Activated T-helper 1 cell treated with Interleukin-2 at 50 U/mL for 16 hours (primary cell): Measurements from ENCODE around the gene MAP3K5.
"Not testable (repeated sequence)": the region's sequence is repeated elsewhere in the genome, so short reads cannot be mapped to it uniquely, and the experiment has no call there.

Experiments
- DNase-seq: peaks from one replicate; pipeline ENCODE4 v3.0.0-alpha.2; 2020; ENCODE audit warnings: low read depth

Gene MAP3K5

DNA sequence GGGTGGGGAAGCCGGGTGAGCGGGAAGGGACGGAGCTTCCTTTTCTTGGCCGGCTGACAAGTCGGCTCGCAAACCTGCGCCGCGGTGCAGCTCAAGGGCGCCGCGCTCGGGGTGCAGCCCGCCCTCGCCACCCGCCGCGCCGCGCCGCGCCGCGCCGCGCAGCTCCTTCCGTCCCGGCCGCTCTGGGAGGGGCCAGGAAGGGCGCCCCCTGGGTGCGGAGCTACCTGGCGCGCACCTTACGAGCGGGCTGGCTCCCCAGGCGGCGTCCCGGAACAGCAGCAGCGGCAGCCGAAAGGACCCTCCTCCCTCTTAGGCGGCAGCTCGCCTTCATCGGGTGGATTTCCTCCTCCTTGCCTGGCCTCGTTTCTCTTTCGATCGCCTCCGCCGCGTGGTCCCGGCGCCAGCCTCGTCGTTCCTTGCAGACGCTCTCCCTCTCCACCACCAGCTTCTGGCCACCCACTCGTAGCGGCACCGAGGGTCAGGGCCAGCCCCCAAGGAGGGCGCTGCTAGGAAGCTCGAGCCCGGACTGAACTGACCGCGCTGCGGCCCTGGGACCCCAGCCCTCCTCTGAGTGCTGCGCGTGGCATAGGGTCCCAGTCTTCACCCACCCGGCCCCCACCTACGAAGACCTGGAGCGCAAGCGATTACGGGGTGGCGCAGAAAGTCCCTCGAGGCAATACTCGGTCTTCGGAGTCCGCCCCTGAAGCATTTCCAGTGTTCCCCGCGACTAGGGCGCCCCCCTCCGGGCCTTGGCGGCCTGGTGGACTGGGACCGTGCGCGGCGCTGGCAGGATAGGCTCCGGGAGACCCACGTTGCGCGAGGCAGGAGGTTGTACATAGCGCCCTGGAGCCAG lies at the start of gene MAP3K5:
Gene MAP3K5 (minus strand): TSS at position 68 of the 853 bp plus-strand sequence. CDS start 320 bp downstream, outside the sequence.
- peak; percentile 91 for DNase-seq

DNA sequence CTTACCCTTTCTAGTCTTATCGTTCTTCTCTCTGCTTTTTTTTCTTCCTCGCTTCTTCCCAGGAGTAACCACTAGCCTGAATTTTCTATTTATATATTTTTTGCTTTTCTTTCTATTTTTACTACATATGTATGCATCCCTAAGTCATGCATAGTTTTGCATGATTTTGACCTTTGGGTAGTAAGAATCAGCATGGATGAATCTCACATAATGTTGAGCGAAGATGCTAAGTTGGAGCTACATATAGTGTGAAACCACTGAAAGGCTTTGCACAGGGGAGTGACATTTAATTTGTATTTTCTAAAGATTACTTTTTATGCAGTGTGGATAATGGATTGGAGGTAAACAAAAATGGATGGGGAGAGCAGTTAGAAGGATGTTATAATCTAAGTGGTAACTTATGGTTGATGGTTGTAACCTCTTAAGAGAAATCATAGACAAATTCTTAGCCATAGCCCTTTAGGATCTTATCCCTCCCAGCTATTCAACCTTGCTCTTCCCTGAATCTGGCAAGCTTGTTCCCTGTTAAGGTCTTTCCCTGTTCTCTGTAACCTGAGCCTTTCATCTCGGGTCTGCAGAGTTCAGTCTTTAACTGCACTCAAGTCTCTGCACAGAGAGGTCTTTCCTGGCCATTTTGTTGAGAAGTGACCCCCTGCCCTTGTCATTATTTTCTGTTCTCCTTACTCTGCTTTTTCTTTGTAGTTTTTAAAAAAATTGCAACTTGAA lies 48.2 kb upstream of the MAP3K5 start:
- DNase-seq = no peak

GRCh38 chr6:136831873-136832562 lies 39.7 kb upstream of the MAP3K5 start:
- DNase-seq = no peak

DNA sequence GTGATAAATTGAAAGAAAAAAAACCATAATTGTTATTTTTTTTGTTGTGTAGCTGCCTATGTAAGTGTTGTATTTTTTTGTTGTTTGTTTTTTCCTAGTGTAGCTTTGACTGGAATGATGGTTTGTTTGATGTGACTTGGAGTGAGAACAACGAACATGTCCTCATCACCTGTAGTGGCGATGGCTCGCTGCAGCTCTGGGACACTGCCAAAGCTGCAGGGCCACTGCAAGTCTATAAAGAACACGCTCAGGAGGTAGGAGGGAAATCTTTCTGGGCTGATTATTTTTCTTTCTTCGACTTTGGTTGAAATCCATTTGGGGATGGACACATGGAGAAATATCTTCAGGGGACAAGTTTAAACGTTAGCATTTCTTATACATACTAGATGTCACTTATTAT lies 33.9 kb upstream of the MAP3K5 start:
- no peak for DNase-seq

- no peak for DNase-seq
These were observed 30.9 kb upstream of the MAP3K5 start for GRCh38 chr6:136823128-136823660.

DNA sequence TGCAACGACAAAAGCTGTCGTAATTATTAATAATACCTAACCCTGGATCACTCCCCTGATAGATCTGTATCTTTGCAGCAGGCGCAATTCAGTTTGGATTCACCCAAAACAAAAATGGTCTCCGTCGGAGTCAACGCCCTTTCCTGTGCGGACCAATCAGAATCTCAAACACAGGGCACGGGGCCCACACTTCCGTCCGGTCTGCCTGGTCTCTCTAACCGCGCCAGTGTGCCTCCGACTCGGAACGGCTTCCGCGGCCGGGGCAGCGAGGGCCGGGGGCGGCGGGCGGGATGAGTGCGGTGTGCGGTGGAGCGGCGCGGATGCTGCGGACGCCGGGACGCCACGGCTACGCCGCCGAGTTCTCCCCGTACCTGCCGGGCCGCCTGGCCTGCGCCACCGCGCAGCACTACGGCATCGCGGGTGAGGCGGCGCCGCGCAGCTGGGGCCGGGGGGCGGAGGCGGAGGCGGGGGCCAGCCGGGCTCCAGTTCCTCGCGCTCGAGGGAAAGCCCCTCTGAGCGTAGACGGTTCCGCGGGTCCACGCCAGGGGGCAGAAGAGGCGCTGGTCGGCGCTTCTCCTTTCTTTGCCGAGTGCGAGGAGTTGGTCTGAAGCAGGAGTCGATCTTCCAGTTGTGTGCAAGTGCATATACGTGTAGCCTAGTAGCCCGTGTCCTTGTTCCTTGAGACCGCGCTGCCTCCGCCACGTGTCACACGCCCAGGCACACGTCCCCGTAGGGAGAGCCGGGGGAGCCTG lies 30.3 kb upstream of the MAP3K5 start, which contains the start of gene PEX7:
Gene PEX7 (plus strand): TSS at position 217 of the 752 bp plus-strand sequence. CDS start 74 bp downstream, at position 291.
- DNase-seq = peak; percentile 76

GRCh38 chr6:136822046-136822375 lies 29.7 kb upstream of the MAP3K5 start:
- DNase-seq = no peak

DNA sequence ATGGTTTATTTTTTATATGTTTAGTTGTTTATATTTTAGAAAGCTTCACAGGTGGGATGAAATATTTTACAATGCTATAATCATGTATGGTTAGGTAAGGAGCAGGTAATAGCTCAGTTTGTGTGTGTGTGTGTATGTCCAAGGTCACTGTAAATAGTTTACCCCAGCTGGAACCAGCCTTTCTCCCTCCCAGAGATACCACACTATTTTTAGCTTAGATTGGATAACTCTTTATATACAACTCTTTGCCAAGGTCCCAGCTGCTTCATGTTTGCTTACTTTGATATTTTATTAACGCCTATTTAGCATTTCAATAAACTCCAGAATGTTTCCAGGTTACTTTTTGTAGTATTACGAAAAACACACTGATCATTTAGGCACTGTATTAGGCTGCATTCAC lies 28.3 kb upstream of the MAP3K5 start:
- no peak for DNase-seq

DNA sequence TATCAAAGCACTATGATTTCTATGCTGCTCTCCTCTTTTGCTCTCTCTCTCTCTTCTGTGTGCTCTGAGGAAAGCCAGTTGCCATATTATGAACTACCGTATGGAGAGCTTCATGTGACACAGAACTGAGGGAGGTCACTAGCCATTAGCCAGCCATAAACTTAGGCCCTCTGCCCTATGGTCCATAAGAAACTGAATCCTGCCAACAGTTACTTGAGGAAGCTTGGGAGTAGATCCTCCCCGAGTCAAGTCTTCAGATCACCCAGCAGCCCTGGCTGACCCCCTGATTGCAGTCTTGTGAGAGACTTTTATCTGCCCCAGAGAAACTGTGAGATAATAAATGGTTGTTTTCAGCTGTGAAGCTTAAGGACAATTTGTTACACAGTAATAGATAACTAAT lies 24.4 kb upstream of the MAP3K5 start:
- no peak for DNase-seq

- DNase-seq = not testable (repeated sequence)
These were observed 23.3 kb upstream of the MAP3K5 start for GRCh38 chr6:136815608-136816007.

- no peak for DNase-seq
These were observed 19.9 kb upstream of the MAP3K5 start for GRCh38 chr6:136812174-136812573.

GRCh38 chr6:136811272-136811671 lies 19.0 kb upstream of the MAP3K5 start:
- no peak for DNase-seq

DNA sequence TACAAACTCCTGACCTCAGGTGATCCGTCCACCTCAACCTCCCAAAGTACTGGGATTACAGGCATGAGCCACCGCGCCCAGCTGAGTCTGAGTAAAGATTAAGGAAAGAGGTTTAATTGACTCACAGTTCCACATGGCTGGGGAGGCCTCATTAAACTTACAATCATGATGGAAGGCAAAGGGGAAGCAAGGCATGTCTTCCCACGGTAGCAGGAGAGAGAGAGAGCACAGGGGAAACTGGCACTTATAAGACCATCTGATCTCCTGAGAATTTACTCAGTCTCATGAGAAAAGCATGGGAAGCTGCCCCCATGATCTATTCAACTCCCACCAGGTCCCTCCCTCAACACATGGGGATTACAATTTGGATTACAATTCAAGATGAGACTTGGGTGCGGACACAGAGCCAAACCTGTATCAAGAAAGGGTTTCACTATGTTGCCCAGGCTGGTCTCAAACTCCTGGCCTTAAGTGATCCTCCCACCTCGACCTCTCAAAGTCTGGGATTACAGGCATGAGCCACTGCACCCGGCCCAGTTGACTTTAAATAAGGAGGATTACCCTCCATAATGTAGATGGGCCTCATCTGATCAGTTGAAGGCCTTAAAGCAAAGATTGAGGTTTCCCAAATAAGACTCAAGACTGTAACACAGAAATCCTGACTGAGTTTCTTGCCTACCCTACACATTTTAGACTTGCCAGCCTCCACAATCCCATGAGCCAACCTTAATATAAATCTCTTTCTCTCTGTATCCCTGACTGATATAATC lies 17.0 kb upstream of the MAP3K5 start:
- no peak for DNase-seq

DNA sequence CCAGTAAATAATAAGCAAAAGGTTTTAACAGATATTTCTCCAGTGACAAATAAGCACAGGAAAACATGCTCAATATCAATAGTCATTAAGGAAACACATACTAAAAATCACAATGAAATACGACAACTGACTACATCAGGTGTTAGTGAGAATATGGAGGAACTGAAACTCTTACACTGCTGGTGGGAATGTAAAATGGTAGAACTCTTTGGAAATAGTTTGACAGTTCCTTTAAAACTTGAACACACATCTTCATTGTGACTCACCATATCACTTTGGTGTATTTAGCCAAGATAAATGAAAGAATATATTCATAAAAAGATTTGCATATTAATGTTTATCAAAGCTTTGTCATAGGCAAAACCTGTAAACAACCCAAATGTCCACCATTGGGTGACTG lies 11.3 kb upstream of the MAP3K5 start:
- no peak for DNase-seq

DNA sequence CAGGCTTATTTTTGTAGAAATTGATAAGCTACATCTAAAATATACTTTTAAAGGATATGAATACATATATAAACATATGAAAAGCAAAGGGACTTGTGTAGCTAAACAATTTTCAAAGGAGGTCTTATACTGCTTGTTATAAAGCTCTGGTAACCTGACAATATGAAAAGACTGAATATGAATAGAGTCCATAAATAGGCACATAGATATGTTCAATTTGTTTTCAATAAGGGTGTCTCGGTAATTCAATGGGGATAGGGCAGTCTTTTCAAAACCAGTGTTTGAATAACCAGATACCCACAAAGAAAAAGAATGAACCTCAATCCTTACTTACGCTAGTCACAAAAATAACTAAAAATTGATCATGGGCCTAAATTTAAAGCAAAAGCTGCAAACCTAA lies 9.3 kb upstream of the MAP3K5 start:
- no peak for DNase-seq

- no peak for DNase-seq
These were observed 5.8 kb upstream of the MAP3K5 start for GRCh38 chr6:136798044-136798443.

DNA sequence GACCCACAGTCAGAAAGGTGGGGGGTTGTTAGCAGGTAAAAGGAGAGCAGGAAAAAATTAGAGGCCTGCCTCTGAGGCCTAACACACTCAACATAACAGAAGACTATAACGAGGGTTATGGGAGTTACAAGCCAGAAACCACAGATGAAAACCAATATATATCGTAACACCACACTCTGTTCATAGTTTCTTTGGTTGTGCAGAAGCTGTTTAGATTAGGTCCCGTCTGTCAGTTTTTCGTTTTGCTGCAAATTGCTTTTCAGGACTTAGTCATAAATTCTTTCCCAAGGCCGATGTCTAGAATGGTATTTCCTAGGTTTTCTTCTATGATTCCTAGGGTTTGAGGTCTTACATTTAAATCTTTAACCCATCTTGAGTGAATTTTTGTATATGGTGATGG lies 3.7 kb upstream of the MAP3K5 start:
- no peak for DNase-seq

GRCh38 chr6:136795386-136795785 lies 3.1 kb upstream of the MAP3K5 start:
- DNase-seq = no peak

DNA sequence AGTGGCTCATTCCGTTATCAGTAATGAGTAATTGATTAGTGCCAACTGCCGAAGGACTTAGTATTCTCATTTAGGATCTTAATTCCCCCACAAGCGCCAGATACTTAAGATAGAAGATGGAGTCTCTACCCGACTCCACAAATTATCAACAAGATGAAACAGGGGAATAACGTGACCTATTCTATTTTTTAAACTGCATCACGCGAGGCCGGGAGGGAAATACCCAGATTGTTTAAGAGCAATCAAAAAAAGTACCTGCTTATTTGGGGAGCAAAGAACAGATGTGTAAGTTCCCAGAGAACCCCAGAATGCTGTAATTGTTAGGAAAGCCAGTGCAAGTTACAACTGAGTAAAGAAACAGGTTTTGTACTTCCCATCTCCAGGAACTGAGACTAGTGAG lies 1.1 kb upstream of the MAP3K5 start:
- no peak for DNase-seq

- DNase-seq = no peak
These were observed 225 bp downstream of the MAP3K5 start for GRCh38 chr6:136792095-136792409.
